Stimulated activated CD4-positive, alpha-beta T cell treated with anti-CD3 and anti-CD28 coated beads, Interleukin-1b, Interleukin-23, amount 100 ng/mL, for 4 hours (primary cell): Measurements from ENCODE around the gene VPS16.

ENCODE experiments used
- DNase-seq, 2 donors: peaks; one replicate each; pipeline ENCODE4 v3.0.0-alpha.2; 2020; ENCODE audit warnings: low read depth in 2 of 2

The VPS16 gene

GRCh38 chr20:2900845-2901592 lies 60.5 kb downstream of the VPS16 start:
- DNase-seq, result no peak

- DNase-seq, result no peak
Observed at GRCh38 chr20:2902291-2902690, 61.7 kb downstream of the VPS16 start.

DNA sequence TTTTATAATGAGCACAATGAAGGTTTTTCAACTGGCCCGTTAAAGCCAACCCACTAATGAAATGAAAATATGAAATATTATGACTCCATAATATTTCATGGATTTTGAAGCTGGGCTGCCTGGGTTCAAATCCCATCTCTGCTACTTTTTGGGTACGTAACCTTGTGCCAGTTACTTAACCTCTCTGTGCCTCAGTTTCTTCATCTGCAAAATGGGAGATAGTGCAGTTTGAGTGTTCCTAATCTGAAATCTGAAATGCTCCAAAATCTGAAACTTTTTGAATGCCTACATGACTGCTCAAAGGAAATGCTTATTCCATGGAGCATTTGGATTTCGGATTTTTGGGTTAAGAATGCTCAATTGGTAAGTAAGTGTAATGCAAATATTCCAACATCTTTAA lies 62.3 kb downstream of the VPS16 start:
- no peak for DNase-seq

- DNase-seq, result no peak
Observed at GRCh38 chr20:2903686-2904085, 63.1 kb downstream of the VPS16 start.

GRCh38 chr20:2907519-2907918 lies 67.0 kb downstream of the VPS16 start:
- DNase-seq, result no peak

- DNase-seq, result no peak
Observed at GRCh38 chr20:2909953-2910352, 69.4 kb downstream of the VPS16 start.

GRCh38 chr20:2911200-2911599 lies 70.7 kb downstream of the VPS16 start:
- DNase-seq, result no peak

DNA sequence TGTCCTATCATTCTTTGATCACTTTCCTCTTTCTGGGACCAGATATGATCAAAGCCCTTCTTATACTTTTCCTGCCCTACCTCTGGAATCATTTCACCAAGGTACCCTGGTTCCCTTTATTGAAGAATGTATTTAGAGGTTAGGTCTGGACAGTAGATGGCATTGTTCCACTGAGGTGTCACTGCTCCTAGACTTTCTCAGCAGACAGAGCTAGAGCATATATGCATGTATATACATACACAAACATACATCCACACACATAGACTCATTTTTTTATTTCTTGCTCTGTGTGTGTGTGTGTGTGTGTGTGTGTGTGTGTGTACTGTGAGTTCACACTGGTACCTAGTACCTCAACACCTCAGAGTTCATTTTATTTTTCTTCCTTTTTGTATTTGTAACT lies 73.6 kb downstream of the VPS16 start:
- no peak for DNase-seq
